ENCODE data around the gene NDUFB11. TPM values are rescaled to one million over a fixed set of nuclear protein-coding genes. Genes with fewer than 3 reads are reported as not detected.
"Not testable (repeated sequence)": the region's sequence is repeated elsewhere in the genome, so short reads cannot be mapped to it uniquely, and the experiment has no call there.

NDUFB11 gene
- total and polyA plus RNA-seq, 2 donors (not counting 1 experiment from before 2014, with no cell fraction given) = 56.8 to 59.7 TPM

- no peak overlapping the region for H3K4me3 ChIP-seq (ENCODE audit: control extremely low read depth in 1 of 5, extremely low read depth in 1 of 5, insufficient read depth in 1 of 5, low read depth in 2 of 5, low read length in 4 of 5)
- no peaks in the 10 kb centered on the region for H3K9me3 Mint-ChIP-seq (ENCODE audit: insufficient read depth)
- ChIA-PET POLR2A (no interaction called here), CTCF (no interaction called here)
- H3K27ac ChIP-seq (ENCODE audit: low read length in 2 of 2) = no peak overlapping the region
- no peak overlapping the region for H3K4me2 ChIP-seq (replicated peaks; ENCODE audit: low read depth, low read length, poor library complexity, severe bottlenecking)
- no peaks in the 10 kb centered on the region for H4K20me1 ChIP-seq (ENCODE audit: control insufficient read depth, insufficient read depth, low read length, poor library complexity, severe bottlenecking)
- no peaks in the 10 kb centered on the region for H3K4me1 ChIP-seq (ENCODE audit: control insufficient read depth in 2 of 2, insufficient read depth in 2 of 2, low read length in 2 of 2)
- H3K4me1 Mint-ChIP-seq = no peaks in the 10 kb centered on the region
- no peaks in the 10 kb centered on the region for H3K9me3 ChIP-seq (ENCODE audit: control extremely low read depth in 1 of 3, control insufficient read depth in 2 of 3, insufficient read depth in 1 of 3, low read length in 2 of 3)
- intact Hi-C loops (cut with micrococcal nuclease) = no loop called here
- no peaks in the 10 kb centered on the region for H3K36me3 ChIP-seq (replicated peaks in 1 of 2; ENCODE audit: control extremely low read depth in 1 of 2, control insufficient read depth in 1 of 2, extremely low read depth in 1 of 2, insufficient read depth in 2 of 2, low read length in 1 of 2)
- TF ChIP-seq CTCF (IDR thresholded peaks at IDR 0.05) = no peak
- TF ChIP-seq EZH2 (IDR thresholded peaks at IDR 0.05; ENCODE audit: borderline replicate concordance, insufficient read depth, low read depth, low read length, poor library complexity, severe bottlenecking) = no peak
- no peak for DNase-seq
- H3K27ac Mint-ChIP-seq = no peak overlapping the region
- H3K4me3 Mint-ChIP-seq = no peak overlapping the region
- 100% methylated on average over 1 of the region's 9 CpGs for WGBS (ENCODE audit: insufficient coverage)
- ATAC-seq (ENCODE audit: low read depth) = no peak
- H3K27me3 Mint-ChIP-seq = no peaks in the 10 kb centered on the region
- H2AFZ ChIP-seq (ENCODE audit: insufficient read depth, low read depth, low read length, poor library complexity, severe bottlenecking) = no peak overlapping the region
- H3K9ac ChIP-seq (ENCODE audit: low read length) = no peak overlapping the region
- H3K27me3 ChIP-seq (replicated peaks in 1 of 4; ENCODE audit: control extremely low read depth in 1 of 4, control insufficient read depth in 3 of 4, insufficient read depth in 4 of 4, low read length in 3 of 4) = no peaks in the 10 kb centered on the region
- H3K79me2 ChIP-seq (ENCODE audit: control insufficient read depth, insufficient read depth, low read length) = no peaks in the 10 kb centered on the region
Measured at GRCh38 chrX:47112316-47112954, 32.1 kb downstream of the NDUFB11 start.

GRCh38 chrX:47110936-47111615 is 33.4 kb downstream of the NDUFB11 start:
- H3K4me2 ChIP-seq (replicated peaks; ENCODE audit: low read depth, low read length, poor library complexity, severe bottlenecking); ATAC-seq (ENCODE audit: low read depth); H3K9me3 Mint-ChIP-seq (ENCODE audit: insufficient read depth); H3K4me3 ChIP-seq (ENCODE audit: control extremely low read depth in 1 of 5, extremely low read depth in 1 of 5, insufficient read depth in 1 of 5, low read depth in 2 of 5, low read length in 4 of 5); H3K79me2 ChIP-seq (ENCODE audit: control insufficient read depth, insufficient read depth, low read length); POLR2A ChIA-PET; H3K27ac ChIP-seq (ENCODE audit: low read length in 2 of 2); DNase-seq; H4K20me1 ChIP-seq (ENCODE audit: control insufficient read depth, insufficient read depth, low read length, poor library complexity, severe bottlenecking); H3K27me3 ChIP-seq (replicated peaks in 1 of 4; ENCODE audit: control extremely low read depth in 1 of 4, control insufficient read depth in 3 of 4, insufficient read depth in 4 of 4, low read length in 3 of 4); H3K27me3 Mint-ChIP-seq; H3K36me3 ChIP-seq (replicated peaks in 1 of 2; ENCODE audit: control extremely low read depth in 1 of 2, control insufficient read depth in 1 of 2, extremely low read depth in 1 of 2, insufficient read depth in 2 of 2, low read length in 1 of 2); CTCF ChIA-PET; H3K4me3 Mint-ChIP-seq; H3K4me1 Mint-ChIP-seq; H3K9ac ChIP-seq (ENCODE audit: low read length); H3K9me3 ChIP-seq (ENCODE audit: control extremely low read depth in 1 of 3, control insufficient read depth in 2 of 3, insufficient read depth in 1 of 3, low read length in 2 of 3); intact Hi-C loops (cut with micrococcal nuclease); H3K4me1 ChIP-seq (ENCODE audit: control insufficient read depth in 2 of 2, insufficient read depth in 2 of 2, low read length in 2 of 2); H2AFZ ChIP-seq (ENCODE audit: insufficient read depth, low read depth, low read length, poor library complexity, severe bottlenecking); H3K27ac Mint-ChIP-seq: not testable (repeated sequence)
- WGBS (ENCODE audit: insufficient coverage) = 100% methylated on average over 10 of the region's 40 CpGs

Data from B cell (primary cell).